ENCODE measurements around the gene MED16.
"Not testable (repeated sequence)": the region's sequence is repeated elsewhere in the genome, so short reads cannot be mapped to it uniquely, and the experiment has no call there.

The MED16 gene

GRCh38 chr19:892243-892893 is 619 bp downstream of the MED16 start:
- peaks cover 5 to 29% of the 10 kb centered on the region in 2 donors for H3K36me3 ChIP-seq (ENCODE audit: control insufficient read depth in 1 of 2, insufficient read depth in 2 of 2, low read length in 2 of 2)

GRCh38 chr19:891421-892200 is 1.4 kb downstream of the MED16 start:
- Histone ChIP-seq H3K36me3 (ENCODE audit: control insufficient read depth in 1 of 2, insufficient read depth in 2 of 2, low read length in 2 of 2) (peaks cover 5 to 24% of the 10 kb centered on the region in 2 donors), H3K27ac (ENCODE audit: low read length) (peak overlapping the region; percentile 69), H3K4me1 (ENCODE audit: control insufficient read depth in 1 of 2, insufficient read depth in 2 of 2, low read length in 2 of 2) (peaks cover 0 to 18% of the 10 kb centered on the region in 2 donors), H3K4me3 (ENCODE audit: low read depth in 1 of 2, low read length in 2 of 2) (peak overlapping the region; percentile 70 to 90)
- H3K9me3 ChIP-seq (ENCODE audit: control insufficient read depth in 1 of 2, low read length in 2 of 2); H3K27me3 ChIP-seq (ENCODE audit: low read depth, low read length): not testable (repeated sequence)

More at GRCh38 chr19:892243-892893, 619 bp downstream of the MED16 start:
- Histone ChIP-seq H3K27ac (ENCODE audit: low read length) (peak overlapping the region; percentile 69), H3K9me3 (ENCODE audit: control insufficient read depth in 1 of 2, low read length in 2 of 2) (no peaks in the 10 kb centered on the region), H3K27me3 (ENCODE audit: low read depth, low read length) (no peaks in the 10 kb centered on the region), H3K4me1 (ENCODE audit: control insufficient read depth in 1 of 2, insufficient read depth in 2 of 2, low read length in 2 of 2) (peaks cover 0 to 18% of the 10 kb centered on the region in 2 donors), H3K4me3 (ENCODE audit: low read depth in 1 of 2, low read length in 2 of 2) (peak overlapping the region; percentile 70 to 90)

GRCh38 chr19:890831-891230 is 2.2 kb downstream of the MED16 start:
- Histone ChIP-seq H3K27ac (ENCODE audit: low read length) (no peak overlapping the region), H3K4me1 (ENCODE audit: control insufficient read depth in 1 of 2, insufficient read depth in 2 of 2, low read length in 2 of 2) (peaks cover 0 to 18% of the 10 kb centered on the region in 2 donors), H3K4me3 (ENCODE audit: low read depth in 1 of 2, low read length in 2 of 2) (no peak overlapping the region), H3K9me3 (ENCODE audit: control insufficient read depth in 1 of 2, low read length in 2 of 2) (no peaks in the 10 kb centered on the region), H3K36me3 (ENCODE audit: control insufficient read depth in 1 of 2, insufficient read depth in 2 of 2, low read length in 2 of 2) (peaks cover 5 to 31% of the 10 kb centered on the region in 2 donors), H3K27me3 (ENCODE audit: low read depth, low read length) (no peaks in the 10 kb centered on the region)

- Histone ChIP-seq H3K36me3 (ENCODE audit: control insufficient read depth in 1 of 2, insufficient read depth in 2 of 2, low read length in 2 of 2) (peaks cover 5 to 42% of the 10 kb centered on the region in 2 donors), H3K27ac (ENCODE audit: low read length) (no peak overlapping the region), H3K4me3 (ENCODE audit: low read depth in 1 of 2, low read length in 2 of 2) (no peak overlapping the region), H3K27me3 (ENCODE audit: low read depth, low read length) (no peaks in the 10 kb centered on the region), H3K4me1 (ENCODE audit: control insufficient read depth in 1 of 2, insufficient read depth in 2 of 2, low read length in 2 of 2) (peaks cover 0 to 18% of the 10 kb centered on the region in 2 donors), H3K9me3 (ENCODE audit: control insufficient read depth in 1 of 2, low read length in 2 of 2) (no peaks in the 10 kb centered on the region)
Observed at GRCh38 chr19:889662-890295, 3.2 kb downstream of the MED16 start.

- Histone ChIP-seq H3K36me3 (ENCODE audit: control insufficient read depth in 1 of 2, insufficient read depth in 2 of 2, low read length in 2 of 2) (peaks cover 6 to 52% of the 10 kb centered on the region in 2 donors), H3K27ac (ENCODE audit: low read length) (no peak overlapping the region)
Observed at GRCh38 chr19:888581-889385, 4.2 kb downstream of the MED16 start.

GRCh38 chr19:887599-887998 is 5.4 kb downstream of the MED16 start:
- Histone ChIP-seq H3K27ac (ENCODE audit: low read length) (no peak overlapping the region), H3K9me3 (ENCODE audit: control insufficient read depth in 1 of 2, low read length in 2 of 2) (no peaks in the 10 kb centered on the region), H3K4me1 (ENCODE audit: control insufficient read depth in 1 of 2, insufficient read depth in 2 of 2, low read length in 2 of 2) (peaks cover 0 to 18% of the 10 kb centered on the region in 2 donors), H3K27me3 (ENCODE audit: low read depth, low read length) (no peaks in the 10 kb centered on the region), H3K4me3 (ENCODE audit: low read depth in 1 of 2, low read length in 2 of 2) (no peak overlapping the region), H3K36me3 (ENCODE audit: control insufficient read depth in 1 of 2, insufficient read depth in 2 of 2, low read length in 2 of 2) (peaks cover 11 to 64% of the 10 kb centered on the region in 2 donors)

More at GRCh38 chr19:888581-889385, 4.2 kb downstream of the MED16 start:
- Histone ChIP-seq H3K27me3 (ENCODE audit: low read depth, low read length) (no peaks in the 10 kb centered on the region), H3K4me1 (ENCODE audit: control insufficient read depth in 1 of 2, insufficient read depth in 2 of 2, low read length in 2 of 2) (peaks cover 0 to 18% of the 10 kb centered on the region in 2 donors), H3K9me3 (ENCODE audit: control insufficient read depth in 1 of 2, low read length in 2 of 2) (no peaks in the 10 kb centered on the region), H3K4me3 (ENCODE audit: low read depth in 1 of 2, low read length in 2 of 2) (no peak overlapping the region)

- Histone ChIP-seq H3K9me3 (ENCODE audit: control insufficient read depth in 1 of 2, low read length in 2 of 2) (no peaks in the 10 kb centered on the region), H3K4me3 (ENCODE audit: low read depth in 1 of 2, low read length in 2 of 2) (no peak overlapping the region), H3K27ac (ENCODE audit: low read length) (no peak overlapping the region), H3K36me3 (ENCODE audit: control insufficient read depth in 1 of 2, insufficient read depth in 2 of 2, low read length in 2 of 2) (peaks cover 11 to 69% of the 10 kb centered on the region in 2 donors), H3K27me3 (ENCODE audit: low read depth, low read length) (no peaks in the 10 kb centered on the region), H3K4me1 (ENCODE audit: control insufficient read depth in 1 of 2, insufficient read depth in 2 of 2, low read length in 2 of 2) (peaks cover 0 to 15% of the 10 kb centered on the region in 2 donors)
Observed at GRCh38 chr19:887072-887471, 5.9 kb downstream of the MED16 start.

- Histone ChIP-seq H3K27me3 (ENCODE audit: low read depth, low read length) (no peaks in the 10 kb centered on the region), H3K4me1 (ENCODE audit: control insufficient read depth in 1 of 2, insufficient read depth in 2 of 2, low read length in 2 of 2) (peaks cover 0 to 1% of the 10 kb centered on the region in 2 donors), H3K4me3 (ENCODE audit: low read depth in 1 of 2, low read length in 2 of 2) (no peak overlapping the region), H3K36me3 (ENCODE audit: control insufficient read depth in 1 of 2, insufficient read depth in 2 of 2, low read length in 2 of 2) (peaks cover 22 to 78% of the 10 kb centered on the region in 2 donors), H3K9me3 (ENCODE audit: control insufficient read depth in 1 of 2, low read length in 2 of 2) (no peaks in the 10 kb centered on the region), H3K27ac (ENCODE audit: low read length) (no peak overlapping the region)
Observed at GRCh38 chr19:885536-886224, 7.3 kb downstream of the MED16 start.

GRCh38 chr19:884420-885211 is 8.4 kb downstream of the MED16 start:
- no peaks in the 10 kb centered on the region for H3K27me3 ChIP-seq (ENCODE audit: low read depth, low read length)
- no peaks in the 10 kb centered on the region for H3K9me3 ChIP-seq (ENCODE audit: control insufficient read depth in 1 of 2, low read length in 2 of 2)
- H3K4me3 ChIP-seq (ENCODE audit: low read depth in 1 of 2, low read length in 2 of 2): no peak overlapping the region
- no peak overlapping the region for H3K27ac ChIP-seq (ENCODE audit: low read length)
- H3K4me1 ChIP-seq (ENCODE audit: control insufficient read depth in 1 of 2, insufficient read depth in 2 of 2, low read length in 2 of 2): no peaks in the 10 kb centered on the region
- peaks cover 17 to 76% of the 10 kb centered on the region in 2 donors for H3K36me3 ChIP-seq (ENCODE audit: control insufficient read depth in 1 of 2, insufficient read depth in 2 of 2, low read length in 2 of 2)

- H3K27ac ChIP-seq (ENCODE audit: low read length): no peak overlapping the region
- peaks cover 16 to 80% of the 10 kb centered on the region in 2 donors for H3K36me3 ChIP-seq (ENCODE audit: control insufficient read depth in 1 of 2, insufficient read depth in 2 of 2, low read length in 2 of 2)
- H3K4me1 ChIP-seq (ENCODE audit: control insufficient read depth in 1 of 2, insufficient read depth in 2 of 2, low read length in 2 of 2): no peaks in the 10 kb centered on the region
Observed at GRCh38 chr19:883661-884211, 9.3 kb downstream of the MED16 start.

More at GRCh38 chr19:883661-884211, 9.3 kb downstream of the MED16 start:
- Histone ChIP-seq H3K9me3 (ENCODE audit: control insufficient read depth in 1 of 2, low read length in 2 of 2) (no peaks in the 10 kb centered on the region), H3K4me3 (ENCODE audit: low read depth in 1 of 2, low read length in 2 of 2) (no peak overlapping the region), H3K27me3 (ENCODE audit: low read depth, low read length) (no peaks in the 10 kb centered on the region)

Data from muscle layer of duodenum (tissue), 2 donors.